Ammon's horn (tissue), 1 donor: ENCODE results near the gene FOXJ1.
"Not testable (repeated sequence)": the region's sequence is repeated elsewhere in the genome, so short reads cannot be mapped to it uniquely, and the experiment has no call there.

Experiments
- DNase-seq: peaks from one replicate; pipeline ENCODE4 v3.0.0-alpha.2; 2016; ENCODE audit warnings: low spot score

Gene FOXJ1

GRCh38 chr17:76141212-76142038 lies at the start of gene FOXJ1:
TSS of gene FOXJ1 (minus strand) at chr17:76141245. CDS start at chr17:76140395, 850 bp downstream.
- DNase-seq, result peak; percentile 97

GRCh38 chr17:76189741-76190140 lies 48.7 kb upstream of the FOXJ1 start:
- no peak for DNase-seq

GRCh38 chr17:76189247-76189646 lies 48.2 kb upstream of the FOXJ1 start:
- no peak for DNase-seq

- no peak for DNase-seq
Observed at GRCh38 chr17:76188213-76189016, 47.4 kb upstream of the FOXJ1 start.

GRCh38 chr17:76186774-76187173 lies 45.7 kb upstream of the FOXJ1 start:
- DNase-seq, result not testable (repeated sequence)

GRCh38 chr17:76184290-76184689 lies 43.2 kb upstream of the FOXJ1 start:
- DNase-seq, result peak; percentile 27

GRCh38 chr17:76182016-76182764 lies 41.1 kb upstream of the FOXJ1 start:
- peak; percentile 93 for DNase-seq

GRCh38 chr17:76179496-76180467 lies 38.7 kb upstream of the FOXJ1 start:
- no peak for DNase-seq

- no peak for DNase-seq
Observed at GRCh38 chr17:76178124-76178523, 37.1 kb upstream of the FOXJ1 start.

GRCh38 chr17:76176701-76177574 lies 35.9 kb upstream of the FOXJ1 start:
- no peak for DNase-seq

GRCh38 chr17:76174037-76174436 lies 33.0 kb upstream of the FOXJ1 start:
- DNase-seq, result no peak

GRCh38 chr17:76173474-76173873 lies 32.4 kb upstream of the FOXJ1 start:
- DNase-seq, result no peak

GRCh38 chr17:76171706-76172105 lies 30.7 kb upstream of the FOXJ1 start:
- DNase-seq, result no peak

- DNase-seq, result no peak
Observed at GRCh38 chr17:76170114-76170513, 29.1 kb upstream of the FOXJ1 start.

- peak; percentile 63 for DNase-seq
Observed at GRCh38 chr17:76166906-76167305, 25.9 kb upstream of the FOXJ1 start.

- DNase-seq, result peak; percentile 85
Observed at GRCh38 chr17:76166168-76166567, 25.1 kb upstream of the FOXJ1 start.

- no peak for DNase-seq
Observed at GRCh38 chr17:76164331-76164730, 23.3 kb upstream of the FOXJ1 start.

- no peak for DNase-seq
Observed at GRCh38 chr17:76163919-76164318, 22.9 kb upstream of the FOXJ1 start.

GRCh38 chr17:76161619-76162266 lies 20.7 kb upstream of the FOXJ1 start:
- DNase-seq, result no peak
